ENCODE data around the gene CLDN5. TPM values are rescaled to one million over a fixed set of nuclear protein-coding genes. Genes with fewer than 3 reads are reported as not detected.

The CLDN5 gene
- total RNA-seq, 2 donors from 2014 or later = 0.87 to 20.0 TPM

GRCh38 chr22:19515654-19516377 is 8.4 kb downstream of the CLDN5 start:
- Mint-ChIP-seq H3K36me3 (ENCODE audit: low read depth) (no peaks in the 10 kb centered on the region), H3K4me3 (no peak overlapping the region), H3K4me1 (no peaks in the 10 kb centered on the region), H3K27ac (no peak overlapping the region), H3K27me3 (no peaks in the 10 kb centered on the region)
- DNase-seq (no peak), ATAC-seq (no peak)
- H3K9me3 ChIP-seq (ENCODE audit: control insufficient read depth, low read length, poor library complexity, severe bottlenecking) = no peaks in the 10 kb centered on the region

GRCh38 chr22:19514831-19515565 is 9.2 kb downstream of the CLDN5 start:
- ATAC-seq = no peak
- H3K27ac Mint-ChIP-seq = no peak overlapping the region
- no peaks in the 10 kb centered on the region for H3K9me3 ChIP-seq (ENCODE audit: control insufficient read depth, low read length, poor library complexity, severe bottlenecking)
- H3K27me3 Mint-ChIP-seq = no peaks in the 10 kb centered on the region
- H3K4me3 Mint-ChIP-seq = no peak overlapping the region
- H3K4me1 Mint-ChIP-seq = no peaks in the 10 kb centered on the region
- no peaks in the 10 kb centered on the region for H3K36me3 Mint-ChIP-seq (ENCODE audit: low read depth)
- no peak for DNase-seq

- ATAC-seq = no peak
- no peak for DNase-seq
- H3K36me3 Mint-ChIP-seq (ENCODE audit: low read depth) = no peaks in the 10 kb centered on the region
- no peak overlapping the region for H3K27ac Mint-ChIP-seq
- H3K4me3 Mint-ChIP-seq = no peak overlapping the region
- H3K9me3 ChIP-seq (ENCODE audit: control insufficient read depth, low read length, poor library complexity, severe bottlenecking) = no peaks in the 10 kb centered on the region
- H3K27me3 Mint-ChIP-seq = no peaks in the 10 kb centered on the region
- H3K4me1 Mint-ChIP-seq = no peaks in the 10 kb centered on the region
These were observed 10.4 kb downstream of the CLDN5 start for GRCh38 chr22:19513823-19514222.

- no peaks in the 10 kb centered on the region for H3K36me3 Mint-ChIP-seq (ENCODE audit: low read depth)
- no peak for DNase-seq
- no peaks in the 10 kb centered on the region for H3K9me3 ChIP-seq (ENCODE audit: control insufficient read depth, low read length, poor library complexity, severe bottlenecking)
- H3K4me1 Mint-ChIP-seq = peaks cover 6% of the 10 kb centered on the region
- no peak overlapping the region for H3K27ac Mint-ChIP-seq
- ATAC-seq = no peak
- H3K27me3 Mint-ChIP-seq = no peaks in the 10 kb centered on the region
- no peak overlapping the region for H3K4me3 Mint-ChIP-seq
These were observed 13.3 kb downstream of the CLDN5 start for GRCh38 chr22:19510919-19511341.

GRCh38 chr22:19509923-19510322 is 14.3 kb downstream of the CLDN5 start:
- no peaks in the 10 kb centered on the region for H3K36me3 Mint-ChIP-seq (ENCODE audit: low read depth)
- H3K4me3 Mint-ChIP-seq = no peak overlapping the region
- H3K4me1 Mint-ChIP-seq = peaks cover 16% of the 10 kb centered on the region
- no peak for ATAC-seq
- H3K9me3 ChIP-seq (ENCODE audit: control insufficient read depth, low read length, poor library complexity, severe bottlenecking) = no peaks in the 10 kb centered on the region
- DNase-seq = no peak
- H3K27ac Mint-ChIP-seq = no peak overlapping the region
- no peaks in the 10 kb centered on the region for H3K27me3 Mint-ChIP-seq

GRCh38 chr22:19509191-19509590 is 15.0 kb downstream of the CLDN5 start:
- DNase-seq (no peak), ATAC-seq (no peak)
- Mint-ChIP-seq H3K27ac (no peak overlapping the region), H3K4me1 (peaks cover 16% of the 10 kb centered on the region), H3K36me3 (ENCODE audit: low read depth) (no peaks in the 10 kb centered on the region), H3K4me3 (no peak overlapping the region), H3K27me3 (no peaks in the 10 kb centered on the region)
- no peaks in the 10 kb centered on the region for H3K9me3 ChIP-seq (ENCODE audit: control insufficient read depth, low read length, poor library complexity, severe bottlenecking)

GRCh38 chr22:19508024-19508776 is 16.0 kb downstream of the CLDN5 start:
- Mint-ChIP-seq H3K27me3 (no peaks in the 10 kb centered on the region), H3K36me3 (ENCODE audit: low read depth) (no peaks in the 10 kb centered on the region), H3K27ac (no peak overlapping the region), H3K4me1 (peaks cover 16% of the 10 kb centered on the region), H3K4me3 (no peak overlapping the region)
- no peaks in the 10 kb centered on the region for H3K9me3 ChIP-seq (ENCODE audit: control insufficient read depth, low read length, poor library complexity, severe bottlenecking)
- DNase-seq (no peak), ATAC-seq (no peak)

GRCh38 chr22:19507534-19507861 is 16.7 kb downstream of the CLDN5 start:
- ATAC-seq (no peak), DNase-seq (no peak)
- Mint-ChIP-seq H3K36me3 (ENCODE audit: low read depth) (no peaks in the 10 kb centered on the region), H3K27me3 (no peaks in the 10 kb centered on the region), H3K4me3 (no peak overlapping the region), H3K4me1 (peaks cover 16% of the 10 kb centered on the region), H3K27ac (no peak overlapping the region)
- H3K9me3 ChIP-seq (ENCODE audit: control insufficient read depth, low read length, poor library complexity, severe bottlenecking) = no peaks in the 10 kb centered on the region

GRCh38 chr22:19506212-19506611 is 18.0 kb downstream of the CLDN5 start:
- Mint-ChIP-seq H3K27me3 (no peaks in the 10 kb centered on the region), H3K36me3 (ENCODE audit: low read depth) (no peaks in the 10 kb centered on the region), H3K4me1 (peaks cover 16% of the 10 kb centered on the region), H3K4me3 (no peak overlapping the region), H3K27ac (peak overlapping the region; percentile 82)
- no peak for ATAC-seq
- DNase-seq = no peak
- no peaks in the 10 kb centered on the region for H3K9me3 ChIP-seq (ENCODE audit: control insufficient read depth, low read length, poor library complexity, severe bottlenecking)

- Mint-ChIP-seq H3K36me3 (ENCODE audit: low read depth) (no peaks in the 10 kb centered on the region), H3K4me3 (peak overlapping the region; percentile 21), H3K27me3 (no peaks in the 10 kb centered on the region), H3K4me1 (peaks cover 16% of the 10 kb centered on the region), H3K27ac (peak overlapping the region; percentile 82)
- DNase-seq (no peak), ATAC-seq (no peak)
- no peaks in the 10 kb centered on the region for H3K9me3 ChIP-seq (ENCODE audit: control insufficient read depth, low read length, poor library complexity, severe bottlenecking)
These were observed 18.5 kb downstream of the CLDN5 start for GRCh38 chr22:19505735-19506126.

- Mint-ChIP-seq H3K4me3 (peak overlapping the region; percentile 21), H3K36me3 (ENCODE audit: low read depth) (no peaks in the 10 kb centered on the region), H3K4me1 (peaks cover 16% of the 10 kb centered on the region), H3K27me3 (no peaks in the 10 kb centered on the region), H3K27ac (peak overlapping the region; percentile 82)
- ATAC-seq (no peak), DNase-seq (no peak)
- no peaks in the 10 kb centered on the region for H3K9me3 ChIP-seq (ENCODE audit: control insufficient read depth, low read length, poor library complexity, severe bottlenecking)
These were observed 19.1 kb downstream of the CLDN5 start for GRCh38 chr22:19504900-19505734.

GRCh38 chr22:19503869-19504268 is 20.3 kb downstream of the CLDN5 start:
- Mint-ChIP-seq H3K36me3 (ENCODE audit: low read depth) (no peaks in the 10 kb centered on the region), H3K27me3 (no peaks in the 10 kb centered on the region), H3K4me1 (peaks cover 18% of the 10 kb centered on the region), H3K4me3 (no peak overlapping the region), H3K27ac (no peak overlapping the region)
- ATAC-seq = no peak
- DNase-seq = no peak
- H3K9me3 ChIP-seq (ENCODE audit: control insufficient read depth, low read length, poor library complexity, severe bottlenecking) = no peaks in the 10 kb centered on the region

- ATAC-seq (no peak), DNase-seq (no peak)
- Mint-ChIP-seq H3K4me1 (peaks cover 18% of the 10 kb centered on the region), H3K36me3 (ENCODE audit: low read depth) (no peaks in the 10 kb centered on the region), H3K27ac (no peak overlapping the region), H3K27me3 (no peaks in the 10 kb centered on the region), H3K4me3 (no peak overlapping the region)
- no peaks in the 10 kb centered on the region for H3K9me3 ChIP-seq (ENCODE audit: control insufficient read depth, low read length, poor library complexity, severe bottlenecking)
These were observed 20.8 kb downstream of the CLDN5 start for GRCh38 chr22:19503367-19503766.

All from T-helper 17 cell (primary cell).